H9 (cell line): ENCODE results near the gene ABCB1. TPM values are rescaled to one million over a fixed set of nuclear protein-coding genes. Genes with fewer than 3 reads are reported as not detected.

Experiments
- DNase-seq: peaks from one replicate; pipeline ENCODE4 v3.0.0-alpha.2; 2017
- H2AFZ ChIP-seq: one replicate; pipeline ENCODE4 v1.6.1; 2013; ENCODE audit warnings: mild to moderate bottlenecking, low read length, control low read depth, moderate library complexity
- H2AK5ac ChIP-seq: 2 replicates; pipeline ENCODE4 v1.6.1; 2013; ENCODE audit warnings: low read length, control low read depth, mixed read lengths; ENCODE audit not compliant: insufficient read length
- H2BK120ac ChIP-seq: one replicate; pipeline ENCODE4 v1.6.1; 2013; ENCODE audit warnings: low read depth, mild to moderate bottlenecking, low read length, control low read depth, inconsistent platforms; ENCODE audit not compliant: poor library complexity, severe bottlenecking
- H2BK12ac ChIP-seq: 2 replicates; pipeline ENCODE4 v1.6.1; 2013; ENCODE audit warnings: low read length, control low read depth, mixed read lengths, low read depth; ENCODE audit not compliant: insufficient read length
- H2BK15ac ChIP-seq: 2 replicates; pipeline ENCODE4 v1.6.1; 2013; ENCODE audit warnings: low read depth, low read length, control low read depth
- H2BK20ac ChIP-seq: one replicate; pipeline ENCODE4 v1.6.1; 2013; ENCODE audit warnings: low read depth, mild to moderate bottlenecking, low read length, control low read depth, inconsistent platforms; ENCODE audit not compliant: poor library complexity, severe bottlenecking
- H2BK5ac ChIP-seq: 2 replicates; pipeline ENCODE4 v1.6.1; 2013; ENCODE audit warnings: low read length, control low read depth, mixed read lengths; ENCODE audit not compliant: insufficient read length
- H3K14ac ChIP-seq: 2 replicates; pipeline ENCODE4 v1.6.1; 2013; ENCODE audit warnings: low read length, control low read depth; ENCODE audit not compliant: insufficient read depth
- H3K18ac ChIP-seq: 2 replicates; pipeline ENCODE4 v1.6.1; 2013; ENCODE audit warnings: low read depth, mild to moderate bottlenecking, mixed read lengths, low read length, control low read depth; ENCODE audit not compliant: insufficient read length
- H3K23ac ChIP-seq: 2 replicates; pipeline ENCODE4 v1.6.1; 2013; ENCODE audit warnings: low read length, control low read depth, mixed read lengths, low read depth; ENCODE audit not compliant: insufficient read length
- H3K23me2 ChIP-seq: 2 replicates; pipeline ENCODE4 v1.6.1; 2013; ENCODE audit warnings: low read depth, mild to moderate bottlenecking, mixed read lengths, low read length, control low read depth; ENCODE audit not compliant: insufficient read length, poor library complexity, severe bottlenecking
- H3K27ac ChIP-seq: 2 replicates; pipeline ENCODE4 v1.5.1; 2013; ENCODE audit warnings: low read length, control low read depth, mixed read lengths, low read depth; ENCODE audit not compliant: insufficient read length
- H3K27me3 ChIP-seq: 2 replicates; pipeline ENCODE4 v1.6.1; 2013; ENCODE audit warnings: low read length, control low read depth, inconsistent platforms; ENCODE audit not compliant: insufficient read depth
- H3K4ac ChIP-seq: 2 replicates; pipeline ENCODE4 v1.6.1; 2013; ENCODE audit warnings: low read depth, mild to moderate bottlenecking, control low read depth, inconsistent platforms, low read length, moderate library complexity
- H3K4me1 ChIP-seq: 2 replicates; pipeline ENCODE4 v1.6.1; 2013; ENCODE audit warnings: low read length, control low read depth, inconsistent platforms; ENCODE audit not compliant: insufficient read depth
- H3K4me2 ChIP-seq: 2 replicates; pipeline ENCODE4 v1.6.1; 2013; ENCODE audit warnings: low read length, control low read depth, mixed read lengths; ENCODE audit not compliant: insufficient read length, insufficient read depth
- H3K56ac ChIP-seq: 2 replicates; pipeline ENCODE4 v1.6.1; 2013; ENCODE audit warnings: low read depth, mild to moderate bottlenecking, mixed read lengths, low read length, control low read depth; ENCODE audit not compliant: insufficient read length
- H3K79me1 ChIP-seq: 2 replicates; pipeline ENCODE4 v1.6.1; 2013; ENCODE audit warnings: low read depth, mild to moderate bottlenecking, moderate library complexity, low read length, control low read depth, inconsistent platforms; ENCODE audit not compliant: insufficient read depth, poor library complexity, severe bottlenecking
- H3K79me2 ChIP-seq: 2 replicates; pipeline ENCODE4 v1.6.1; 2013; ENCODE audit warnings: low read length, control low read depth, inconsistent platforms; ENCODE audit not compliant: insufficient read depth
- H3K9ac ChIP-seq: 2 replicates; pipeline ENCODE4 v1.6.1; 2013; ENCODE audit warnings: low read length, control low read depth, mixed read lengths; ENCODE audit not compliant: insufficient read length; ENCODE audit errors: extremely low read depth
- H3K9me3 ChIP-seq: one replicate; pipeline ENCODE4 v1.6.1; 2013; ENCODE audit warnings: low read depth, low read length, inconsistent platforms; ENCODE audit not compliant: control insufficient read depth
- H3T11ph ChIP-seq: one replicate; pipeline ENCODE4 v1.6.1; 2013; ENCODE audit warnings: mild to moderate bottlenecking, low read length, control low read depth, inconsistent platforms
- H4K20me1 ChIP-seq: one replicate; pipeline ENCODE4 v1.6.1; 2013; ENCODE audit not compliant: control insufficient read depth, insufficient read length, insufficient read depth
- H4K5ac ChIP-seq: 2 replicates; pipeline ENCODE4 v1.6.1; 2013; ENCODE audit warnings: low read depth, mild to moderate bottlenecking, mixed read lengths, low read length, control low read depth; ENCODE audit not compliant: insufficient read length
- H4K8ac ChIP-seq: replicated peaks from 2 replicates; pipeline ENCODE4 v1.6.1; 2013; ENCODE audit warnings: low read length, control low read depth, mixed read lengths, low read depth; ENCODE audit not compliant: insufficient read length
- H4K91ac ChIP-seq: 2 replicates; pipeline ENCODE4 v1.6.1; 2013; ENCODE audit warnings: low read depth, mild to moderate bottlenecking, moderate library complexity, mixed read lengths, low read length, control low read depth; ENCODE audit not compliant: insufficient read length
- H3K27ac Mint-ChIP-seq, 3 experiments: 2 replicates in 2 of 3; 3 replicates in 1 of 3; pipeline ENCODE4 v1.8.0; 2020 to 2021; ENCODE audit warnings: mixed read lengths in 3 of 3, mild to moderate bottlenecking in 1 of 3, moderate library complexity in 1 of 3
- H3K27me3 Mint-ChIP-seq: 2 replicates; pipeline ENCODE4 v1.8.0; 2021; ENCODE audit warnings: low read depth, mild to moderate bottlenecking, moderate library complexity, mixed read lengths
- H3K36me3 Mint-ChIP-seq, 3 experiments: 2 replicates in 2 of 3; 3 replicates in 1 of 3; pipeline ENCODE4 v1.8.0; 2020 to 2021; ENCODE audit warnings: low read depth in 3 of 3, mixed read lengths in 3 of 3; ENCODE audit not compliant: insufficient read depth in 1 of 3
- H3K4me1 Mint-ChIP-seq, 2 experiments: 2 replicates each; pipeline ENCODE4 v1.8.0; 2020; ENCODE audit warnings: mixed read lengths in 2 of 2
- H3K4me3 Mint-ChIP-seq, 2 experiments: 2 replicates in 1 of 2; 3 replicates in 1 of 2; pipeline ENCODE4 v1.8.0; 2020 to 2021; ENCODE audit warnings: mild to moderate bottlenecking in 2 of 2, mixed read lengths in 2 of 2, moderate library complexity in 1 of 2
- H3K9me3 Mint-ChIP-seq, 2 experiments: 2 replicates in 1 of 2; 3 replicates in 1 of 2; pipeline ENCODE4 v1.8.0; 2020; ENCODE audit warnings: mild to moderate bottlenecking in 2 of 2, mixed read lengths in 2 of 2, moderate library complexity in 1 of 2
- WGBS: extraction: QIAGEN DNeasy Blood & Tissue Kit; methylation state at CpG from one replicate; pipeline ENCODE4 v1.1.7; 2013; ENCODE audit warnings: missing lambda C conversion rate, low lambda C conversion rate, mixed read lengths; ENCODE audit not compliant: insufficient read length; ENCODE audit errors: extremely low coverage; 5-methylcytosine and 5-hydroxymethylcytosine counted together
- total RNA-seq: library from RNA; stranded (reverse); gene quantifications from 2 replicates; pipeline ENCODE4 v1.2.1, GENCODE V29; 2021
- TF ChIP-seq, protein P1 (sequence below): fragments of 200-600 bp; sonication (generic); conservative IDR thresholded peaks from 3 replicates; pipeline ENCODE4 v1.8.0; 2021; ENCODE audit warnings: antibody characterized with exemption, mild to moderate bottlenecking

Gene ABCB1
- total RNA-seq, 1 experiment from 2014 or later: 0.33 TPM

DNA sequence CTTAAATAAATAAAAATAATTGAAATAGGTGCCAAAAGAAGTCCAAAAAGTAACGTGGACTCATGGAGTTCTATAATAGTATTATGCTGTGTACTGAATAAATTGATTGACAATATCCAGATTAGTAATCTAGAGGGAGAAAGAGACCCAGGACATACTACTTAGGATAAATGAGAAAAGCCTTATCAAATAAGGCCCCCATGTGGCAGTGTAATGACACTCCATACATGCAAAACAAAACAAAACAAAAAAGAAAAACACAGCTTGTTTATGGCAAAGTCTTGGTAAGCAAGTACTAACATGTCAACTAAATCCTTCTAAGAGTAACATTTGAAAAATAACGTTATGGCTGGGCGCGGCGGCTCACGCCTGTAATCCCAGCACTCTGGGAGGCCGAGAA is 23.9 kb upstream of the ABCB1 start:
- Histone ChIP-seq H3K4me1 (no peaks in the 10 kb centered on the region), H4K91ac (no peak overlapping the region), H3K4ac (no peak overlapping the region), H4K20me1 (no peaks in the 10 kb centered on the region), H3K79me2 (no peaks in the 10 kb centered on the region), H3K9ac (no peak overlapping the region), H3K56ac (no peak overlapping the region), H3K79me1 (no peaks in the 10 kb centered on the region), H3K27ac (no peak overlapping the region), H3K23ac (no peak overlapping the region), H2BK5ac (no peak overlapping the region), H2BK120ac (no peak overlapping the region), H3K18ac (no peak overlapping the region), H4K8ac (no peak overlapping the region), H3T11ph (no peak overlapping the region), H3K4me2 (no peak overlapping the region), H3K23me2 (peaks cover 12% of the 10 kb centered on the region), H2AFZ (no peak overlapping the region), H3K9me3 (no peaks in the 10 kb centered on the region), H2AK5ac (no peak overlapping the region), H2BK12ac (no peak overlapping the region), H2BK20ac (no peak overlapping the region), H4K5ac (no peak overlapping the region), H3K14ac (no peak overlapping the region), H2BK15ac (no peak overlapping the region), H3K27me3 (peaks cover 10% of the 10 kb centered on the region; the same call in 1 of the 2 replicates)
- Mint-ChIP-seq H3K4me3 (no peak overlapping the region), H3K4me1 (peaks cover 2 to 9% of the 10 kb centered on the region in 2 experiments; a peak in 3 of 4 replicates), H3K9me3 (peaks cover 0 to 6% of the 10 kb centered on the region in 2 experiments; a peak in 2 of 5 replicates), H3K27ac (no peak overlapping the region), H3K36me3 (no peaks in the 10 kb centered on the region; a peak in 1 of 7 replicates), H3K27me3 (peaks cover 29% of the 10 kb centered on the region)
- DNase-seq: no peak
- no CpG with 5 or more reads among the region's 7 CpGs for WGBS
- TF ChIP-seq, protein P1, sequence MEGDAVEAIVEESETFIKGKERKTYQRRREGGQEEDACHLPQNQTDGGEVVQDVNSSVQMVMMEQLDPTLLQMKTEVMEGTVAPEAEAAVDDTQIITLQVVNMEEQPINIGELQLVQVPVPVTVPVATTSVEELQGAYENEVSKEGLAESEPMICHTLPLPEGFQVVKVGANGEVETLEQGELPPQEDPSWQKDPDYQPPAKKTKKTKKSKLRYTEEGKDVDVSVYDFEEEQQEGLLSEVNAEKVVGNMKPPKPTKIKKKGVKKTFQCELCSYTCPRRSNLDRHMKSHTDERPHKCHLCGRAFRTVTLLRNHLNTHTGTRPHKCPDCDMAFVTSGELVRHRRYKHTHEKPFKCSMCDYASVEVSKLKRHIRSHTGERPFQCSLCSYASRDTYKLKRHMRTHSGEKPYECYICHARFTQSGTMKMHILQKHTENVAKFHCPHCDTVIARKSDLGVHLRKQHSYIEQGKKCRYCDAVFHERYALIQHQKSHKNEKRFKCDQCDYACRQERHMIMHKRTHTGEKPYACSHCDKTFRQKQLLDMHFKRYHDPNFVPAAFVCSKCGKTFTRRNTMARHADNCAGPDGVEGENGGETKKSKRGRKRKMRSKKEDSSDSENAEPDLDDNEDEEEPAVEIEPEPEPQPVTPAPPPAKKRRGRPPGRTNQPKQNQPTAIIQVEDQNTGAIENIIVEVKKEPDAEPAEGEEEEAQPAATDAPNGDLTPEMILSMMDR: peak; percentile 20; the same call in 1 of the 3 replicates
